ENCODE results near the gene RBM33.

- TF ChIP-seq ZNF384 (IDR thresholded peaks at IDR 0.05) (no peak), FOXK2 (IDR thresholded peaks at IDR 0.05) (no peak), FOXA1 (IDR thresholded peaks at IDR 0.05) (no peak), SP1 (IDR thresholded peaks at IDR 0.05) (no peak), BHLHE40 (IDR thresholded peaks at IDR 0.05; ENCODE audit: borderline replicate concordance) (no peak), TARDBP (IDR thresholded peaks at IDR 0.05) (no peak)
Measured at GRCh38 chr7:155815332-155816191, 171.1 kb downstream of the RBM33 start.
